ENCODE results near the gene CSTB.
"Not testable (repeated sequence)": the region's sequence is repeated elsewhere in the genome, so short reads cannot be mapped to it uniquely, and the experiment has no call there.

CSTB gene, protein sequence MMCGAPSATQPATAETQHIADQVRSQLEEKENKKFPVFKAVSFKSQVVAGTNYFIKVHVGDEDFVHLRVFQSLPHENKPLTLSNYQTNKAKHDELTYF

DNA sequence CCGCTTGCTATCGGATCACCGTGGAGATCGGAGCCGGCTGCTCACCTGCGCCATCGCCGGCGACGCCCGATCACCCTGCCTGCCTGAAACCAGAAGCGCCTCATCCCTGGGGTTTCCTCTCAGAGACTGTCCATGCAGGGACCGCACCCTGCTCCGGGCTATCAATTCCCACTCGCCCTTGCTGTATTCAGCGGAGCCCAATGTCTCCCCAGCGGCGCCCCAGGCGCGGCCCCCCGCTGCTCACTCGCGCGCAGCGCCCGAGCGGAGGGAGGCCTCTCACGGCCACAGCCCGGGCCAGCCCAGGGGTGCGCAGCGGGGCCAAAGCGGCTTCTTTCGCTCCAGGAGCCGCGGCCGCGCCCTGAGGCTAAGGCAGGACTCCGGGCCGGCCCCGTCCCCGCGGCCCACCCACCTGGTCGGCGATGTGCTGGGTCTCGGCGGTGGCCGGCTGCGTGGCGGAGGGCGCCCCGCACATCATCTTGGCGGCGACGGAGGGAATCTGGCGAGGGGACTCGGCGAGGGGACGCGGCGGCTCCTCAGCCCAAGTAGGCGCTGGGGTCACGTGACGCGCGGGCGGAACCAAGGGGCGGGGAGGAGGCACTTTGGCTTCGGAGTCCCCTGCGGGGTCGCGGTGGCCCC, at the start of gene CSTB:
TSS of gene CSTB (minus strand) at position 514 of the 636 bp plus-strand sequence. CDS start at position 475, 39 bp downstream.
- peak; percentile 69 to 74 (median 69) for DNase-seq (ENCODE audit: low read depth in 3 of 3)

DNA sequence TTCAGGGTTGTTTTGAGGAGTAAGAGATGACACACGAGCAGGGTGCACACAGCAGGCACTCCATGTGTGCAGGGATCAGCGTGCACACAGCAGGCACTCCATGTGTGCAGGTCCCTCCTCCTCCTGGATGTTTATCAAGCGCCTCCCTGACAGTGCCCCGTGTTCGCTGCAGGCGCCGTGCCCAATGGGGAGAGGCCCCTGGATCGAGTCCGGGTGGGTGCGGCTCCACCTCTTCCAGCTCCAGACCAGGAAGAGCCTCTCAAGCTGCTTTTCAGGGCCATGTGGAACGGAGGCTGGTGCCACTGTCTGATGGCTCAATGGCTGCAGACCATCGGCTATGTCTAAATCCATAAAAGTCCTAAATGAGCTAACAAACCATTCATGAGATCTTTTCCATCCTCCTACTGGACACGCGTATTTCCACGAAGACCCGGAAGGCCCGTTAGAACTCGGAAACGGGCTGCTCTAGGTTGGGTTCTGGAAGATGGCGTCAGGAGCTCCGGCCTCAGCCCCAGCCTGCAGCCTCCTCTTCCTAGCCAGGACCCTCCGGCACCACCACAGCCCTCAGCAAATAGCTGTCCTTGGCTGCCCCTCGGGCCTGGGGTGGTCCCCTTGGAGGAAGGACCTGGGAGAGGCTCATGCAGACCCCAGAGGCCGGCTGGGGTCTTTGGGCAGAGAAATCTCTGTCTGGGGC, 49.3 kb upstream of the CSTB start:
- DNase-seq (ENCODE audit: low read depth in 3 of 3) = no peak

- no peak for DNase-seq (ENCODE audit: low read depth in 3 of 3)
Observed at GRCh38 chr21:43824333-43825241, 48.5 kb upstream of the CSTB start.

DNA sequence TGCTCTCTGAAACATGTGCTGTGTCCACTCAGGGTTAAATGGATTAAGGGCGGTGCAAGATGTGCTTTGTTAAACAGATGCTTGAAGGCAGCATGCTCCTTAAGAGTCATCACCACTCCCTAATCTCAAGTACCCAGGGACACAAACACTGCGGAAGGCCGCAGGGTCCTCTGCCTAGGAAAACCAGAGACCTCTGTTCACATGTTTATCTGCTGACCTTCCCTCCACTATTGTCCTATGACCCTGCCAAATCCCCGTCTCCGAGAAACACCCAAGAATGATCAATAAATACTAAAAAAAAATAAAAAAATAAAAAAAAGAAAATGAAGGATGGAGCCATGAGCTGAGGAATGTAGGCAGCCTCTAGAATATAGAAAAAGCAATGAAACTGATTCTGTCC, 46.6 kb upstream of the CSTB start:
- DNase-seq (ENCODE audit: low read depth in 3 of 3) = not testable (repeated sequence)

GRCh38 chr21:43822166-43822565, 46.1 kb upstream of the CSTB start:
- not testable (repeated sequence) for DNase-seq (ENCODE audit: low read depth in 3 of 3)

DNA sequence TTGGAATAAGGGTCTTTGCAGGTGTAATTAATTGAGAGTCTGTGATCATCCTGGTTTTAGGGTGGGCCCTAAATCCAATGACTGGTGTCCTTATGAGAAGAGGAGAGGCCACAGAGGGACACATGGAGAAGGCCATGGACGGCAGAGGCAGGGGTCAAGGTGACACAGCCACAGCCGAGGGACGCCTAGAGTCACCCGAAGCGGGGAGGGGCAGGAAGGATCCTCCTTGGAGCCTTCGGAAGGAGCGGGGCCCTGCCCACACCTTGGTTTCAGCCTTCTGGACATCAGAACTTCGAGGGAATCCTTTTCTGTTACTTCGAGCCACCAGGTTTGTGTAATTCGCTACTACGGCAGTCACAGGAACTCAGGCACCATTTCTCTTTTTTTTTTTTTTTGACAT, 44.4 kb upstream of the CSTB start:
- DNase-seq (ENCODE audit: low read depth in 3 of 3) = no peak

DNA sequence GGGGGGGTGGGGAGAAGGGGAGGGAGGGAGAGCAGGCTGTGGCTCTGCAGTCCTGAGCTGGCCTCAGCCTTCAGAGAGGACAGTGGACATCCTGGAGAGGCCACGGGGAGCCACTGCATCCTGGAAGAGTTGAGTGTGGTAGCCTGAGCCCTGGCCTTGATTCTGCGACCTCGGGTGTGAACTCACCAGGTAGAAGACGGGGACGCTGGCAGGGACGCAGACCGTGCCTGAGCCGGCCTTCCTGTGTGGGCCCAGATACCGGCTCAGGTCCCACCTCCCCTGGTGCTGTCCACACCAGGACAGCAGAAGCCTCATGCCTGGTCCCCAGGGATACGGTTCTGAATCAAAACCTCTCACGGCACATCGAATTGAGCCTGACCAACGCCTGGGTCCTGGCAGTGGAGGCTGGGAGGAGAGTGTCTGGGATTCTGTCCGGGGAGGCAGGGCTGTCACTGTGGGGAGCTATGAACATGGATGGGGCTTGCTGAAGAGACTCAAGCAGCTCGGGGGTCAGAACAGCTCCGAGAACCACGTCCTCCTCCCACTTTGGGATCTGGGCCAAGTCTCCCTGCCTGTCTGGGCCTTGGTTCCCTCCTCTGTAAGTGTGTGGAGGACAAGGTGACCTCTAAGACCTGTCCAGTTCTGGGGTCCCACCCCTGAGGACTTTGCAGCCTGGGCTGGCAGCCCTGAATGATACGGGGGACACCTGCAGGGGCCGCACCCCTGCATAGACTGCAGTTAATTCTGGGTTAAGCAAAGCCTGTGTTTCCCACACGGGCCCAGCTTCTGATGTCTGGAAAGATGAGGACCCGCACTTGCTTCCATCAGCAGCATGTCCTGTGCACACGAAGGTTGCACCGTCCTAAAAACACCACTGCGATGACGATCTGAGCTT, 43.6 kb upstream of the CSTB start:
- DNase-seq (ENCODE audit: low read depth in 3 of 3) = no peak

- no peak for DNase-seq (ENCODE audit: low read depth in 3 of 3)
Observed at GRCh38 chr21:43818685-43819084, 42.6 kb upstream of the CSTB start.

- DNase-seq (ENCODE audit: low read depth in 3 of 3) = no peak
Observed at GRCh38 chr21:43817157-43818086, 41.3 kb upstream of the CSTB start.

GRCh38 chr21:43816611-43817071, 40.5 kb upstream of the CSTB start:
- no peak for DNase-seq (ENCODE audit: low read depth in 3 of 3)

GRCh38 chr21:43815991-43816390, 39.9 kb upstream of the CSTB start:
- DNase-seq (ENCODE audit: low read depth in 3 of 3) = no peak

GRCh38 chr21:43815107-43815613, 39.1 kb upstream of the CSTB start:
- DNase-seq (ENCODE audit: low read depth in 3 of 3) = no peak

DNA sequence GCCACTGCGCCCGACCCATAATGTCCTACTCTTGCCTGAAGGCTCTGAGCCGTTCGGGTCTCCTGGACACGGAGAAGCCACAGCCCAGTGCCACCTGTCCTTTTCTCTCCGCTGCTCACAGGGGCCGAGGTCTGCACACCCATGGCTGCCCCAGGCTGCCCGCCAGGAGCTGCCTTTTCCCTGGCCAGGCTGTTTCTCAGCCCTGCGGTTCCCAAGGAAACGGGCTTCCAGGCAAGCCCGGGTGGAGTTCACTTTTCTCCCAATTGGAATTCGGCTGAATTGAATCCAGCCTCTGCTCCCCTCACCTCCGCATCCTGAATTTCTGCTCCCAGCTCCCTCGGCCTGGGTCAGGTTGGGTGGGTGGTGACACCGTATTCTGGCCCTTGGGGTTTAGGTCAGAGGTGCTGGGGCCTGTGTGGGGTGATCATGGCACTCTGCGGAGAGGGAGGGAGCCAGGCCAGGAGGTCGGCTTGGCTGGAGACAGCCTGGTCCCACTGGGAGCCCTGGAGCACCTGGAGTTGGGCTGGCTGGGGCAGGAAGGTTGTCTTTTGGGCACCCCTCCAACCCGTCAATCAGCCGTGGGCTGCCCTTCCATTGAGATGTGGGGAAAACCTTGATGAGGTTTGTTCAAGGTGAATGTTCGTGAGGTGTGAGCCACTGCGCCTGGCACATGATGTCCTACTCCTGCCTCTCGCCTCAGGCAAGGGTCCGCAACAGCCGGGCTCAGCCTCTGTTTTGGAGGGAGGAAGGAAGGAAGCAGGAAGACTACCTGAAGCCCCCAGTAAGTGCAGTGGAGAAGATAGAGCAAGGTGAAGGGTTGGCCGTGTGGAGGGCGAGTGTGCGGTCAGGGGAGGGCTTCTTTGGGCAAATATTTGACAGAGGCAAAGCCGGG, 38.4 kb upstream of the CSTB start:
- DNase-seq (ENCODE audit: low read depth in 3 of 3) = no peak

- no peak for DNase-seq (ENCODE audit: low read depth in 3 of 3)
Observed at GRCh38 chr21:43813656-43813980, 37.5 kb upstream of the CSTB start.

- DNase-seq (ENCODE audit: low read depth in 3 of 3) = no peak
Observed at GRCh38 chr21:43812957-43813655, 37.0 kb upstream of the CSTB start.

DNA sequence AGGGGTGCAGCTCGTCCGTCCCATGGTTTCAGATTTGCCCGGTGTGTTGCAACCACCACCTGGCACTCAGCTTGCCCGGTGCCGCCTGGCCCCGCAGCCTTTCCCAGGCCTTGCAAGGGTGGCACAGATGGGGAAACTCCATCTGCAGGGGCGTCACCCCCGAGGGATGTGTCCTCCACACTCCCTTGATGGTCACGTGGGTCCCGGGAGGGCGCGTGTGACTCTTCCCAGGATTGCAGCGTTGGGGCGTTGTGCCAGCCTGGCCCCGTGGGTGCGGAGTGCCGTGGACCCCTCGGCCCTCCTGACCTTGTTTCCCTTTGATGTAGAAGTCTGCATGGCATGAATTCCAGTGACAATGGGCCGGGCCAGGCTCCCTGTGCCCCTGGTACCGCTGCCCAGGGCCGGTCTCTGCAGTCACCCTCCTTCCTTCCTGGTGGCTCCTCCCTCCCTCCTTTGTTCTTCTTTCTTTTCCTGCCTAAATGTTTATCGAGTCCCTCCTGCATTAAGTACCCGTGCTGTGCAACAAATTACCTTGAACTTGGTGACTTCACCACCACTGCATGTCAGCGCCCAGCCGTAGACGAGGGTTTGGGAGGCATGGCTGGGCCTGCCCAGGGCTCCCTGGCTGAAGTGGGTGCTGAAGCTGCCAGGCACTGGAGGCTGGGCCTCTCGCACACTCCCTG, 36.2 kb upstream of the CSTB start:
- no peak for DNase-seq (ENCODE audit: low read depth in 3 of 3)

- no peak for DNase-seq (ENCODE audit: low read depth in 3 of 3)
Observed at GRCh38 chr21:43811262-43812105, 35.4 kb upstream of the CSTB start.

Measured in stimulated activated CD4-positive, alpha-beta T cell treated with anti-CD3 and anti-CD28 coated beads, TNF-alpha, amount 100 ng/mL, for 4 hours (primary cell).